HepG2 (cell line): Measurements from ENCODE around the gene SNU13. TPM values are rescaled to one million over a fixed set of nuclear protein-coding genes. Genes with fewer than 3 reads are reported as not detected.

Source experiments
- AFF4 ChIP-seq: sonication (generic); formaldehyde crosslinking; IDR thresholded peaks from 2 replicates; pipeline ENCODE4 v1.4.0; 2020; ENCODE audit warnings: missing genetic modification reagents
- CAMTA2 ChIP-seq: sonication (generic); formaldehyde crosslinking; IDR thresholded peaks from 2 replicates; pipeline ENCODE4 v1.4.0; 2020; ENCODE audit warnings: mild to moderate bottlenecking, missing genetic modification reagents, borderline replicate concordance
- CCDC6 ChIP-seq: sonication (generic); formaldehyde crosslinking; IDR thresholded peaks from 2 replicates; pipeline ENCODE4 v1.8.1; 2022; ENCODE audit warnings: mild to moderate bottlenecking, missing genetic modification reagents, moderate library complexity
- DPF2 ChIP-seq: sonication (generic); formaldehyde crosslinking; IDR thresholded peaks from 2 replicates; pipeline ENCODE4 v1.4.0; 2020; ENCODE audit warnings: mild to moderate bottlenecking, low read depth, missing genetic modification reagents, borderline replicate concordance
- GATAD2A ChIP-seq: IDR thresholded peaks from 2 replicates; pipeline ENCODE4 v1.6.1; 2016
- KLF12 ChIP-seq: sonication (generic); formaldehyde crosslinking; IDR thresholded peaks from 2 replicates; pipeline ENCODE4 v1.4.0; 2020; ENCODE audit warnings: missing genetic modification reagents, borderline replicate concordance
- KLF6 ChIP-seq: IDR thresholded peaks from 2 replicates; pipeline ENCODE4 v1.8.0; 2016; ENCODE audit warnings: missing biosample characterization, missing genetic modification reagents
- MIXL1 ChIP-seq: IDR thresholded peaks from 2 replicates; pipeline ENCODE4 v1.6.1; 2016
- NFRKB ChIP-seq: fragments of 450-650 bp; IDR thresholded peaks from 2 replicates; pipeline ENCODE4 v1.6.1; 2017
- NFYB ChIP-seq: sonication (generic); formaldehyde crosslinking; IDR thresholded peaks from 2 replicates; pipeline ENCODE4 v1.4.0; 2020; ENCODE audit warnings: missing genetic modification reagents
- NFYC ChIP-seq: IDR thresholded peaks from 2 replicates; pipeline ENCODE4 v1.6.1; 2016; ENCODE audit warnings: missing genetic modification reagents, missing compliant biosample characterization
- PLRG1 ChIP-seq: fragments of 450-650 bp; conservative IDR thresholded peaks from 2 replicates; pipeline ENCODE4 v1.6.1; 2016
- RNF219 ChIP-seq: sonication (generic); formaldehyde crosslinking; IDR thresholded peaks from 2 replicates; pipeline ENCODE4 v1.5.0; 2020; ENCODE audit warnings: mild to moderate bottlenecking, missing genetic modification reagents
- SMAD1 ChIP-seq: sonication (generic); formaldehyde crosslinking; IDR thresholded peaks from 2 replicates; pipeline ENCODE4 v1.4.0; 2020; ENCODE audit warnings: missing genetic modification reagents, low read depth, mild to moderate bottlenecking, borderline replicate concordance
- XRCC5 ChIP-seq: fragments of 200-400 bp; formaldehyde crosslinking; optimal IDR thresholded peaks from 2 replicates; pipeline ENCODE3; 2017; ENCODE audit warnings: mild to moderate bottlenecking, low read length
- ZMYM2 ChIP-seq: sonication (generic); formaldehyde crosslinking; IDR thresholded peaks from 2 replicates; pipeline ENCODE4 v1.8.0; 2022; ENCODE audit warnings: mild to moderate bottlenecking, missing genetic modification reagents
- ZNF234 ChIP-seq: sonication (generic); formaldehyde crosslinking; conservative IDR thresholded peaks from 2 replicates; pipeline ENCODE4 v1.5.1; 2020; ENCODE audit warnings: mild to moderate bottlenecking, missing genetic modification reagents
- ZNF362 ChIP-seq: sonication (generic); formaldehyde crosslinking; IDR thresholded peaks from 2 replicates; pipeline ENCODE4 v1.4.0; 2020; ENCODE audit warnings: missing genetic modification reagents, mild to moderate bottlenecking, borderline replicate concordance
- ZNF569 ChIP-seq: sonication (generic); formaldehyde crosslinking; IDR thresholded peaks from 2 replicates; pipeline ENCODE4 v1.5.0; 2020; ENCODE audit warnings: mild to moderate bottlenecking, missing genetic modification reagents, moderate library complexity, borderline replicate concordance
- ZNF614 ChIP-seq: IDR thresholded peaks from 2 replicates; pipeline ENCODE4 v1.6.1; 2018; ENCODE audit warnings: missing biosample characterization, missing genetic modification reagents, inconsistent platforms, borderline replicate concordance
- polyA plus RNA-seq, 8 experiments: library from polyadenylated mRNA; depleted of rRNA in 3 of 8; stranded (reverse) in 7 of 8; unstranded in 1 of 8; fragments of >200 nt; fragmentation: Illumina TruSeq in 4 of 8; extraction: Trizol in 4 of 8; gene quantifications; 2 replicates each; pipeline versions ENCODE4 v1.2.1 to v1.2.3, GENCODE V29; 2011 to 2016; ENCODE audit warnings: low read depth in 4 of 8, missing spikeins in 1 of 8, mixed read lengths in 1 of 8; ENCODE audit not compliant: insufficient read depth in 1 of 8
- total RNA-seq, 5 experiments: library from RNA; depleted of rRNA; stranded (reverse); fragments of >200 nt; fragmentation: Illumina TruSeq; extraction: Trizol; gene quantifications; 2 replicates each; pipeline ENCODE4 v1.2.3, GENCODE V29; 2016; ENCODE audit warnings: low read depth in 1 of 5
- TF ChIP-seq, protein P1 (sequence below): sonication (generic); formaldehyde crosslinking; IDR thresholded peaks from 2 replicates; pipeline ENCODE4 v1.5.0; 2020; ENCODE audit warnings: mild to moderate bottlenecking, missing genetic modification reagents

The SNU13 gene
- total and polyA plus RNA-seq, 2 of the 13 experiments (the other 11 are each of a cell fraction or from before 2014, with no cell fraction given), result 203 to 287 TPM

DNA sequence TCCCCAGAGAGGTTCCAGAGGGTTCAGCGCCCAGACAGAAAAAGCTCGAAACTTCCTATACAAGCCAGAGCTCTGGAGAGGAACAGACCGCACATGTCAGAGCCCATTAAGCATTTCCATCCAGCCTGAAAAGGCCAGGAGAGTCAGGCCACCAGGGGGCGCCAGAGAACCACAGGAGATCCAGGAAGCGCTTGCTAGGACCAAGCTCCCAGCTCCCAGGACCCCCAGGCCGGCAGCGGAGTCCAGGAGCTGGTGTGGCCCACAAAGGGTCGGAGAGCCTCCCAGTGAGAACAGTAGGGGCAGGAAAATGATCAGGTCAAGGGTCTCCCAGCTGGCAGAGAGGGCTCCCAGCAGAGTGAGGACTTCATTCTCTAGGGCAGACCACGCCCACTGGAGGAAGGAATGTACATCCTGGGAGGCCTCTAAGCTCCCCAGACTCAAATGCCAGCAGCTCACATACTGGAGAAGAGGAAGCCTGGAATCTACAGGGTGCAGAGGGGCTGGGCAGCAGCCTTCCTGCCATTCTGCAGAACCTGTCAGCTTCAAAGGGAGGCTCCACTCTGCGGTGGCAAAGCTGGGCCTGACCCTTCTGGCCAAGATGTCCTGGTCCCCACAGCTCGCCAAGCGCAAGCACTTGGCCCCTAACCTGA, 8.6 kb upstream of the SNU13 start (continued):
- TF ChIP-seq AFF4 (CRISPR knock-in tag) (no peak), ZNF234 (CRISPR knock-in tag) (no peak), MIXL1 (CRISPR knock-in tag) (no peak; the same call in 1 of the 2 replicates), KLF12 (peak; percentile 64; the same call in 1 of the 2 replicates), ZNF614 (CRISPR knock-in tag) (peak; percentile 44; the same call in 1 of the 2 replicates), ZNF569 (no peak), SMAD1 (peak; percentile 39; the same call in 1 of the 2 replicates), NFYC (CRISPR knock-in tag) (no peak), ZNF362 (no peak), NFRKB (no peak), ZMYM2 (CRISPR knock-in tag) (no peak), CCDC6 (CRISPR knock-in tag) (no peak), CAMTA2 (CRISPR knock-in tag) (no peak), DPF2 (CRISPR knock-in tag) (no peak), RNF219 (CRISPR knock-in tag) (no peak), NFYB (CRISPR knock-in tag) (no peak), KLF6 (no peak), PLRG1 (no peak), GATAD2A (CRISPR knock-in tag) (0 out of 2 replicates have a peak, but pooled peaks have one; percentile 24), XRCC5 (peak; percentile 87)
- TF ChIP-seq, protein P1, sequence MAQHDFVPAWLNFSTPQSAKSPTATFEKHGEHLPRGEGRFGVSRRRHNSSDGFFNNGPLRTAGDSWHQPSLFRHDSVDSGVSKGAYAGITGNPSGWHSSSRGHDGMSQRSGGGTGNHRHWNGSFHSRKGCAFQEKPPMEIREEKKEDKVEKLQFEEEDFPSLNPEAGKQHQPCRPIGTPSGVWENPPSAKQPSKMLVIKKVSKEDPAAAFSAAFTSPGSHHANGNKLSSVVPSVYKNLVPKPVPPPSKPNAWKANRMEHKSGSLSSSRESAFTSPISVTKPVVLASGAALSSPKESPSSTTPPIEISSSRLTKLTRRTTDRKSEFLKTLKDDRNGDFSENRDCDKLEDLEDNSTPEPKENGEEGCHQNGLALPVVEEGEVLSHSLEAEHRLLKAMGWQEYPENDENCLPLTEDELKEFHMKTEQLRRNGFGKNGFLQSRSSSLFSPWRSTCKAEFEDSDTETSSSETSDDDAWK, result no peak
